ENCODE measurements around the gene KCNC3. TPM values are rescaled to one million over a fixed set of nuclear protein-coding genes. Genes with fewer than 3 reads are reported as not detected.

The KCNC3 gene
- total RNA-seq, 2 donors from 2014 or later: 8.6 to 10.7 TPM

GRCh38 chr19:50326101-50326664, 3.0 kb downstream of the KCNC3 start:
- WGBS, 2 experiments (ENCODE audit: insufficient coverage in 1 of 2, insufficient read length in 1 of 2): 17 to 44% methylated on average over 1 to 25 of the region's 26 CpGs
- H3K36me3 Mint-ChIP-seq (ENCODE audit: low read depth): peaks cover 7% of the 10 kb centered on the region
- H3K36me3 ChIP-seq (ENCODE audit: control insufficient read depth, insufficient read depth, low read length): no peaks in the 10 kb centered on the region
- H3K27me3 Mint-ChIP-seq (ENCODE audit: insufficient read depth): peaks cover 48% of the 10 kb centered on the region
- H3K9ac ChIP-seq (ENCODE audit: extremely low read depth, low read length, poor library complexity, severe bottlenecking): no peak overlapping the region
- H3K4me3 ChIP-seq (ENCODE audit: low read length): no peak overlapping the region
- no peak for TF ChIP-seq CTCF (conservative IDR thresholded peaks at IDR 0.05)
- no peak overlapping the region for H3K27ac Mint-ChIP-seq
- no peak overlapping the region for H3K27ac ChIP-seq (ENCODE audit: low read depth, low read length)
- peak overlapping the region; percentile 44 for H3K4me3 Mint-ChIP-seq
- no peaks in the 10 kb centered on the region for H3K4me1 ChIP-seq (ENCODE audit: control insufficient read depth, insufficient read depth, low read length)
- peaks cover 13% of the 10 kb centered on the region for H3K9me3 Mint-ChIP-seq
- H3K9me3 ChIP-seq (ENCODE audit: control insufficient read depth, low read length): no peaks in the 10 kb centered on the region
- no peak for DNase-seq
- H3K27me3 ChIP-seq (ENCODE audit: control insufficient read depth, insufficient read depth, low read length, poor library complexity, severe bottlenecking): peaks cover 17% of the 10 kb centered on the region
- H3K4me1 Mint-ChIP-seq: peaks cover 26% of the 10 kb centered on the region

- peaks cover 47% of the 10 kb centered on the region for H3K27me3 Mint-ChIP-seq (ENCODE audit: insufficient read depth)
- H3K36me3 Mint-ChIP-seq (ENCODE audit: low read depth): peaks cover 7% of the 10 kb centered on the region
- 4 to 33% methylated on average over 9 to 45 of the region's 48 CpGs for WGBS, 2 experiments (ENCODE audit: insufficient coverage in 1 of 2, insufficient read length in 1 of 2)
Measured at GRCh38 chr19:50325310-50326100, 3.7 kb downstream of the KCNC3 start.

GRCh38 chr19:50324331-50324730, 4.8 kb downstream of the KCNC3 start:
- H3K36me3 ChIP-seq (ENCODE audit: control insufficient read depth, insufficient read depth, low read length): no peaks in the 10 kb centered on the region
- Mint-ChIP-seq H3K27ac (no peak overlapping the region), H3K4me1 (peaks cover 21% of the 10 kb centered on the region), H3K27me3 (ENCODE audit: insufficient read depth) (peaks cover 39% of the 10 kb centered on the region), H3K9me3 (peaks cover 9% of the 10 kb centered on the region), H3K4me3 (no peak overlapping the region), H3K36me3 (ENCODE audit: low read depth) (peaks cover 7% of the 10 kb centered on the region)
- WGBS, 2 experiments (ENCODE audit: insufficient coverage in 1 of 2, insufficient read length in 1 of 2): 80 to 87% methylated on average over 8 to 11 of the region's 11 CpGs
- TF ChIP-seq CTCF (conservative IDR thresholded peaks at IDR 0.05): no peak
- H3K9me3 ChIP-seq (ENCODE audit: control insufficient read depth, low read length): no peaks in the 10 kb centered on the region
- no peak overlapping the region for H3K4me3 ChIP-seq (ENCODE audit: low read length)
- no peak overlapping the region for H3K9ac ChIP-seq (ENCODE audit: extremely low read depth, low read length, poor library complexity, severe bottlenecking)
- no peaks in the 10 kb centered on the region for H3K4me1 ChIP-seq (ENCODE audit: control insufficient read depth, insufficient read depth, low read length)
- peaks cover 17% of the 10 kb centered on the region for H3K27me3 ChIP-seq (ENCODE audit: control insufficient read depth, insufficient read depth, low read length, poor library complexity, severe bottlenecking)
- no peak for DNase-seq
- no peak overlapping the region for H3K27ac ChIP-seq (ENCODE audit: low read depth, low read length)

More at GRCh38 chr19:50325310-50326100, 3.7 kb downstream of the KCNC3 start:
- no peak for TF ChIP-seq CTCF (conservative IDR thresholded peaks at IDR 0.05)
- Histone ChIP-seq H3K27ac (ENCODE audit: low read depth, low read length) (no peak overlapping the region), H3K4me1 (ENCODE audit: control insufficient read depth, insufficient read depth, low read length) (no peaks in the 10 kb centered on the region), H3K9ac (ENCODE audit: extremely low read depth, low read length, poor library complexity, severe bottlenecking) (no peak overlapping the region), H3K36me3 (ENCODE audit: control insufficient read depth, insufficient read depth, low read length) (no peaks in the 10 kb centered on the region), H3K4me3 (ENCODE audit: low read length) (peak overlapping the region; percentile 40), H3K27me3 (ENCODE audit: control insufficient read depth, insufficient read depth, low read length, poor library complexity, severe bottlenecking) (peaks cover 17% of the 10 kb centered on the region), H3K9me3 (ENCODE audit: control insufficient read depth, low read length) (no peaks in the 10 kb centered on the region)
- peak; percentile 98 for DNase-seq
- Mint-ChIP-seq H3K27ac (no peak overlapping the region), H3K4me1 (peaks cover 25% of the 10 kb centered on the region), H3K9me3 (peaks cover 13% of the 10 kb centered on the region), H3K4me3 (peak overlapping the region; percentile 44)

All from endodermal cell (in vitro differentiated cells).